ENCODE results near the gene UBALD2.

DNA sequence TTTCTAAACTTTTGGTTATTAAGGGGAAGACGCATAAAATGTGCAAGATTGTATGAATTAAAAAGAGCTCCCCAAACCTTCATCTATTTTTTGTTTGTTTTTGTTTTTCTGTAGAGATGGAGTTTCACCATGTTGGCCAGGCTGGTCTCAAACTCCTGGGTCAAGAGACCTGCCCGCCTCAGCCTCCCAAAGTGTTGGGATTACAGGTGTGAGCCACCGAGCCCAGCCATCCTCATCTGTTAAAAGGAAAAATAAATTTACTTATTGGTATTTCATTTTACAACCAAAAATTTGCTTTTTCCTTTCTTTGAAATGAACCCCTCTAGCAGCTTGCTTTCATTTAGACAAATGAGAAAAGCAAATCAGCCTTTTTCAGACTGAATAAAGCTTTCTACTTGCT lies 48.1 kb upstream of the UBALD2 start:
- no peak for TF ChIP-seq POLR2A (IDR thresholded peaks at IDR 0.05; ENCODE audit: low read length)
- no peak for TF ChIP-seq GATA1 (IDR thresholded peaks at IDR 0.05; ENCODE audit: low read depth, low read length)
